MG63 (cell line): ENCODE measurements around the gene MIA2. TPM values are rescaled to one million over a fixed set of nuclear protein-coding genes. Genes with fewer than 3 reads are reported as not detected.
A peak's percentile ranks its signal among the peaks of the same experiment; 100 is the strongest.
"Not testable (repeated sequence)": the region's sequence is repeated elsewhere in the genome, so short reads cannot be mapped to it uniquely, and the experiment has no call there.

ENCODE experiments used
- DNase-seq: peaks from one replicate; pipeline ENCODE4 v3.0.0-alpha.2; 2020
- H3K27me3 ChIP-seq: fragments of 250-450 bp; sonication (Bioruptor Pico); 2 replicates; pipeline ENCODE4 v1.5.1; 2020; ENCODE audit warnings: mild to moderate bottlenecking, moderate library complexity
- H3K36me3 ChIP-seq: fragments of 250-450 bp; sonication (Bioruptor Pico); 2 replicates; pipeline ENCODE4 v1.5.1; 2020; ENCODE audit warnings: mild to moderate bottlenecking, moderate library complexity
- H3K4me3 ChIP-seq: fragments of 250-450 bp; sonication (Bioruptor Pico); 2 replicates; pipeline ENCODE4 v1.5.1; 2020; ENCODE audit warnings: mild to moderate bottlenecking, moderate library complexity
- H3K9me3 ChIP-seq: fragments of 250-450 bp; sonication (Bioruptor Pico); 2 replicates; pipeline ENCODE4 v1.5.1; 2020; ENCODE audit warnings: mild to moderate bottlenecking, moderate library complexity
- total RNA-seq: library from RNA; depleted of rRNA; stranded (reverse); fragments of >200 nt; shearing (Covaris generic); gene quantifications from 2 replicates; pipeline ENCODE4 v1.2.3, GENCODE V29; 2014; ENCODE audit warnings: low replicate concordance

The MIA2 gene
- total RNA-seq, 1 experiment from 2014 or later = 6.3 TPM

DNA sequence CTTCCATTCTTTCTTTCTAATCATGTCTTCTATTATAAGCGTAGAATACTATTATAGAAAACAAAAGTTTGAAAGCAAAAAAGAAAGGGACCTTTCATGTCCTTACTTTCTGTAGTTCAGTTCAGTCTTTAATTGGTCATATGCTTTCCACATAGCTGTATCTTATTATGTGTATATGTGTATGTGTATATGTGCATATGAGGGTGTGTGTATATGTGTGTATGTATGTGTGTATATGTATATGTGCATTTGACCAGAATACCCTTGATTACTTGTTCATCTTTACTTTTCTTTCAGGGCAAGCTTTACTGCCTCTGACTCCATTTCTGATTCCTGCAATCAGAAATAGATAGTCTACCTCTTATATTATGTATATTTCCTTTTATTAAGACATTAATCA is 109.9 kb downstream of the MIA2 start:
- no peaks in the 10 kb centered on the region for H3K9me3 ChIP-seq
- no peak for DNase-seq

GRCh38 chr14:39350866-39351265 is 117.2 kb downstream of the MIA2 start:
- H3K9me3 ChIP-seq = no peaks in the 10 kb centered on the region

More for the DNA sequence above, 109.9 kb downstream of the MIA2 start:
- H3K36me3 ChIP-seq = no peaks in the 10 kb centered on the region
- H3K27me3 ChIP-seq = no peaks in the 10 kb centered on the region
- no peak overlapping the region for H3K4me3 ChIP-seq

DNA sequence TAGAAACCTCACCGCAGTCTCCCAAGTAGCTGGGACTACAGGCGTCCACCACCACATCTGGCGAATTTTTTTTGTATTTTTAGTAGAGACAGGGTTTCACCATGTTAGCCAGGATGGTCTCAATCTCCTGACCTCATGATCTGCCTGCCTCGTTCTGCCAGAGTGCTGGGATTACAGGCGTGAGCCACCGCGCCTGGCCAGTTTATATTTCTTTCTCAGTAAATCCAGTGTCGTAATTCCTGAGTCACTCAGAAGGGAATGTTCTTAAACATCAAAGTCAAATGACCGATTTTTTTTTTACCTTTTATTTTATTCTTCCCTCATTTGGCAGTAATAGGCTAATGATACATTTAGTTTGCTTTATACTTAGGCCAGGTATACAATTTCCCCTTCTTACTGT is 118.0 kb downstream of the MIA2 start:
- H3K27me3 ChIP-seq = no peaks in the 10 kb centered on the region
- DNase-seq = no peak
- no peaks in the 10 kb centered on the region; the same call in 1 of the 2 replicates for H3K36me3 ChIP-seq
- no peak overlapping the region for H3K4me3 ChIP-seq
- H3K9me3 ChIP-seq = no peaks in the 10 kb centered on the region

More at GRCh38 chr14:39350866-39351265, 117.2 kb downstream of the MIA2 start:
- no peak for DNase-seq
- H3K36me3 ChIP-seq = no peaks in the 10 kb centered on the region; the same call in 1 of the 2 replicates
- H3K4me3 ChIP-seq = no peak overlapping the region
- H3K27me3 ChIP-seq = no peaks in the 10 kb centered on the region

DNA sequence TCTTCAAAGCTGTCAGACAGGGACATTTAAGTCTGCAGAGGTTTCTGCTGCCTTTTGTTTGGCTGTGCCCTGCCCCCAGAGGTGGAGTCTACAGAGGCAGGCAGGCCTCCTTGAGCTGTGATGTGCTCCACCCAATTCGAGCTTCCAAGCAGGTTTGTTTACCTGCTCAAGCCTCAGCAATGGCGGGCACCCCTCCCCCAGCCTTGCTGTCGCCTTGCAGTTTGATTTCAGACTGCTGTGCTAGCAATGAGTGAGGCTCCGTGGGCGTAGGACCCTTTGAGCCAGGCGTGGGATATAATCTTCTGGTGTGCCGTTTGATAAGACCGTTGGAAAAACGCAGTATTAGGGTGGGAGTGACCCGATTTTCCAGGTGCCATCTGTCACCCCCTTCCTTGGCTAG is 125.4 kb downstream of the MIA2 start:
- not testable (repeated sequence) for DNase-seq, H3K4me3 ChIP-seq, H3K36me3 ChIP-seq, H3K9me3 ChIP-seq, H3K27me3 ChIP-seq

DNA sequence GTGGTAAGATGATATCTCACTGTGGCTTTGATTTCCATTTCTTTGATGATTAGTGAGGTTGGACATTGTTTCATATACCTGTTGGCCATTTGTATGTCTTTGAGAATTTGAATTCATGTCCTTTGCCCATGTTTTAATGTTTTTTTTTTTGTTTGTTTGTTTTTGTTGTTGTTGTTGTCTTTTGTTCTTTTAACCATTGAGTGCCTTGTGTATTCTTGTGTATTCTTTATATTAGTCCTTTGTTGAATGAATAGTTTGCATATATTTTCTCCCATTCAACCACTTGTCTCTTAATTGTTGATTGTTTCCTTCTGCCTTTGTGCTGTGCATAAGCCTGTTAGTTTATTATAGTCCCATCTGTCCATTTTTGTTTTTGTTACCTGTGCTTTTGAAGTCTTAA is 126.6 kb downstream of the MIA2 start:
- Histone ChIP-seq H3K36me3 (no peaks in the 10 kb centered on the region), H3K27me3 (no peaks in the 10 kb centered on the region), H3K4me3 (no peak overlapping the region), H3K9me3 (no peaks in the 10 kb centered on the region)
- DNase-seq = no peak

- H3K36me3 ChIP-seq, DNase-seq, H3K9me3 ChIP-seq, H3K27me3 ChIP-seq, H3K4me3 ChIP-seq: not testable (repeated sequence)
These were observed 127.8 kb downstream of the MIA2 start for GRCh38 chr14:39361556-39361955.

DNA sequence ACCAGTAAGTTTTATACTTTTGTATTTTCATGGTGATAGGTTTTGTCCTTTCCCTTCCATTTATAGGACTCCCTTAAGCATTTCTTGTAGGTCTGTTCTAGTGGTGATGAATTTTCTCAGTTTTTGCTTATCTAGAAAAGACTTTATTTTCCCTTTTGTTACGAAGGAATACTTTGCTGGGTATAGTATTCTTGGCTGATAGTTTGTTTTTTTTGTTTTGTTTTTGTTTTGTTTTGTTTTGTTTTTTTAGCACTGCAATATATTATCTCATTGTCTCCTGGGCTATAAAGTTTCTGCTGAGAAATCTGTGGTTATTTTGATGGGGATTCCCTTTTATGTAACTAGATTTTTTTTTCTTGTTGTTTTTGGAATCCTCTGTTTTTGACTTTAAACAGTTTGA is 130.8 kb downstream of the MIA2 start:
- no peak for DNase-seq
- Histone ChIP-seq H3K9me3 (no peaks in the 10 kb centered on the region), H3K36me3 (no peaks in the 10 kb centered on the region), H3K4me3 (no peak overlapping the region), H3K27me3 (no peaks in the 10 kb centered on the region)

DNA sequence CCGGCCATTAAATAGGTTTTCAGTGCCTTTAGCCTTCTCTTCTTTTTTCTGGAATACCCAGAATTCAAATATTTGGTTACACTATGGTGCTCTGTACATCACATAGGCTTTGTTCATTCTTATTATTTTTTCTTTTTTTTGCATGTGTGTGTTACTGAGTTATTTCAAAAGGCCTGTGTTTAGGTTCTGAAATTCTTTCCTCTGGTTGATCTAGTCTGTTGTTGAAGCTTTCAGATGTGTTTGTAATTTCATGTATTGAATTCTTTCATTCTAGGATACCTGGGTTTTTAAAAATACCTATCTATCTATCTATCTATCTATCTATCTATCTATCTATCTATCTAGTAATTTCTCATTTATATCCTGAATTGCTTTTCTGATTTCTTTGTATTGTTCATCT is 131.6 kb downstream of the MIA2 start:
- Histone ChIP-seq H3K9me3 (no peaks in the 10 kb centered on the region), H3K36me3 (no peaks in the 10 kb centered on the region), H3K4me3 (no peak overlapping the region), H3K27me3 (no peaks in the 10 kb centered on the region)
- DNase-seq = no peak

DNA sequence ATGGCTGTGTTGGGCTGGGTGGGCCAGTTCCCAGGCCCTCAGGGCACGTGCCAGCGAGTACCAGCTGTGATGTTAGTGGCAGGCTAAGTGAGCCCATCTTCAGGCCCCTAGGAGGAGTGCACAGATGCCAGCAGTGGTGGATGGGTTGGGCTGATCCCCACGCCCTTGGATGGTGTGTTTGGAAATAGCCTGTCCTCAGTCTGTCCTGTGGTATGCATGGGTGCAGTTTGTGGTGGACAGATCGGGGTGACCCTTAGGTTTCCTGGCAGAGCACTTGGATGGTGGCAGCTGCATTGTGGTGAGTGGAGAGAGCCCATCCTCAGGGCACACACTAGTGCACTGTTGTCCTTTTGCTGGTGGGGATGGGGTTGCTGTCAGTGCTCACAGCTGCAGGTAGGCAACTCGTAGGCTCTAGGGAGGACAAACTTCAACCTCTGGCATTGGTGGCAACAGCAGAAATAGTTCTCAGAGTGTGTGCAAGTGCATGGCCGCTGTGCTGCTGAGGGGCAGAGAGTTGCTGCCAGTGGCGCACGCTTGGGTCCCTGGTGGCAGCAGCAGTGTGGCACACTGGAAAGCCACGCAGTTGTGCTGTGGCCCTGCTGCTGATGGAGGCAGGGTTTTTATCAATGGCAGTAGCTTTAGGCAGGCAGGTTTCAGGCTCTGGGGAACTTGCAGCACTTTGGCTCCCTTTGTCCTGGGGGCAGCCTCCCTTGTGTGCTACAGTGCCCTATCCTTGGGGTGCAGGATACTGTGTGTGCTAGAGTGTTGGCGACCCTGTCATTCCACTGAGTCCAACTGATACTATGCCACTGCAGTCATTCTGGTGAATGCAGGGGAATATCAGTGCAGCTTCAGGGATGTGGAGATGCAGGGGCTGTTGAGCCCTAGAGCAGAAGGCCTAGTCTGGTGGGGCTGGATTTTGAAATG is 133.0 kb downstream of the MIA2 start:
- DNase-seq = no peak
- Histone ChIP-seq H3K27me3 (no peaks in the 10 kb centered on the region), H3K4me3 (no peak overlapping the region), H3K9me3 (no peaks in the 10 kb centered on the region), H3K36me3 (no peaks in the 10 kb centered on the region)

- Histone ChIP-seq H3K27me3 (no peaks in the 10 kb centered on the region), H3K36me3 (no peaks in the 10 kb centered on the region), H3K4me3 (no peak overlapping the region), H3K9me3 (no peaks in the 10 kb centered on the region)
- DNase-seq = no peak
These were observed 133.7 kb downstream of the MIA2 start for GRCh38 chr14:39367387-39367751.

DNA sequence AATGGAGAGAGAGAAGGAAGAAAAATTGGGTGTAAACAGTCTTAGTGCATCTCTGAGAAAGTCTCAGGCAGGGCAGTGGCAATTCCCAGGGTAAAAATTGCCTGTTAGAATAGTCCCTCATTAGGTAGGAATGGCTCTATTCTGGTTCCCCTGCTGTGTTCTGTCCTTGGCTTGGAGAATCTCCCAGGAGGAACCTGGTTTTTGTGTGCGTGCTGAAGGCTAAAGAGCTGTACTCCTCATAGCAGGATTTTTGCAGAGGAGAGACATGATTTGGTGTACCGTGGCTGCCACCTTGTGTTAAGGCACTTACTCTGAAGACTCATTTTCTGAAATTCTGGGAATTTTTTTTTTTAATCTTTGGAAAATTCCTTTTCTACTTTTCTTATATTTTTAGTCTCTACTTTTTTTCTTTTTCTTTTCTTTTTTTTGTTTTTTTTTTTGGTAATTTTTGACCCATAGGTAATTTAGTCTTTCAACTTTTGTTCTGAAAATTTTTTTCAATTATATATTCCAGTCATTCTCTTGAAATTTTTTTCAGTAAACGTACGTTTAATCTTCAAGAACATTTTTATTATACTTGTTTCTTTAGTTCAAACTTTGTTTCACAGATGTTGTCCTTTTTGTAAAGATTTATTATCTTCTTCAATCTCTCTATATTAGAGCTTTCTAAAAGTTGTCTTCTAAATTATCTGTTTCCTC is 134.7 kb downstream of the MIA2 start:
- no peaks in the 10 kb centered on the region for H3K9me3 ChIP-seq
- peak; percentile 50 for DNase-seq
- H3K27me3 ChIP-seq = no peaks in the 10 kb centered on the region
- H3K36me3 ChIP-seq = no peaks in the 10 kb centered on the region
- H3K4me3 ChIP-seq = no peak overlapping the region

DNA sequence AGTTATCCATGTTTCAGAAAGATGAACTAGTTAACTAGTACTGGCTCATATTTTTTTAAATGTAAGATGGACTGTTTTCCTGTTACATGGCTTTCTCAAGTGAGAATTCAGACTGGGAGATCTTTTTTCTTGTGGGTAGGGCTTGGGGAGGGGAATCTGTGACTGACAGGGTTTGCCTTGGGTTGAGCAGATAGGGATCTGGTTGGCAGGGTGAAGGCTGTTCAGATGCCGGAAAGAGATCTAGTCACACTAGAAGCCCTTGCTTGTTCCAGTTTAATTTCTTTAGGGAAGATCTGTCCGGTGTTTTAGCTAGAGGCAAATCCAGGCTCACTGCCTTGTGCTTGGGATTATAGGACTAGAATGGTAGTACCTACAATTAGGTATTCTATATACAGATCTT is 135.3 kb downstream of the MIA2 start:
- no peaks in the 10 kb centered on the region for H3K36me3 ChIP-seq
- no peak overlapping the region for H3K4me3 ChIP-seq
- DNase-seq = no peak
- H3K27me3 ChIP-seq = no peaks in the 10 kb centered on the region
- H3K9me3 ChIP-seq = no peaks in the 10 kb centered on the region

- H3K9me3 ChIP-seq = no peaks in the 10 kb centered on the region
- H3K36me3 ChIP-seq = no peaks in the 10 kb centered on the region
- DNase-seq = no peak
- no peak overlapping the region for H3K4me3 ChIP-seq
- no peaks in the 10 kb centered on the region for H3K27me3 ChIP-seq
These were observed 136.7 kb downstream of the MIA2 start for GRCh38 chr14:39370415-39370814.

DNA sequence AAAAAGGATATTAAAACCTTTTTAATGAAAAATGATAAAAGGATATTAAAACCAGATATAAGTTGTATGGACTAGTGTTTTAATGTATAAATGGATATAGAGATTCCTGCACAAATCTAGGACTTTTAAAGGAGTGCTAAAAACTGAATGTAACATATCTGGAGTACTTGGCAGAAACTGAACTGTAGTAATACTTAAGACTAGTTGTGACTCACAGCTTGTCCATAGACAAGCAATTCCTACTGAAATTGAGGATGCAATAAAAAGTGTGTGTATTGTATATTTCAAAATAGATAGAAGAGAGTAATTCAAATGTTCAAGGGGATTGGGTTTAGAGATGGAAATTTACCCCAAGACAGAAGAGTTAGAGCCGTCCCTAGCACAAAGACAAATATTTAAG is 138.9 kb downstream of the MIA2 start:
- Histone ChIP-seq H3K4me3 (no peak overlapping the region), H3K9me3 (no peaks in the 10 kb centered on the region), H3K27me3 (no peaks in the 10 kb centered on the region), H3K36me3 (no peaks in the 10 kb centered on the region)
- DNase-seq = no peak

- DNase-seq = no peak
- Histone ChIP-seq H3K27me3 (no peaks in the 10 kb centered on the region), H3K4me3 (no peak overlapping the region), H3K9me3 (no peaks in the 10 kb centered on the region), H3K36me3 (no peaks in the 10 kb centered on the region)
These were observed 141.1 kb downstream of the MIA2 start for GRCh38 chr14:39374851-39375250.

GRCh38 chr14:39376667-39377403 is 143.1 kb downstream of the MIA2 start:
- Histone ChIP-seq H3K9me3 (no peaks in the 10 kb centered on the region), H3K36me3 (no peaks in the 10 kb centered on the region), H3K27me3 (no peaks in the 10 kb centered on the region), H3K4me3 (no peak overlapping the region)
- no peak for DNase-seq

GRCh38 chr14:39381366-39381765 is 147.7 kb downstream of the MIA2 start:
- no peak overlapping the region for H3K4me3 ChIP-seq
- H3K27me3 ChIP-seq = no peaks in the 10 kb centered on the region
- no peak for DNase-seq
- H3K9me3 ChIP-seq = no peaks in the 10 kb centered on the region
- H3K36me3 ChIP-seq = no peaks in the 10 kb centered on the region
